ENCODE results near the gene CBX4.

The CBX4 gene

GRCh38 chr17:79819085-79819484 lies 20.2 kb downstream of the CBX4 start:
- H3K27ac ChIP-seq = no peak overlapping the region

GRCh38 chr17:79818026-79818758 lies 21.0 kb downstream of the CBX4 start:
- no peak overlapping the region for H3K27ac ChIP-seq
- TF ChIP-seq ZFX (IDR thresholded peaks at IDR 0.05; ENCODE audit: borderline replicate concordance) = no peak
- TF ChIP-seq CTCF (IDR thresholded peaks at IDR 0.05) = no peak

More at GRCh38 chr17:79819085-79819484, 20.2 kb downstream of the CBX4 start:
- TF ChIP-seq CTCF (IDR thresholded peaks at IDR 0.05) = no peak
- no peak for TF ChIP-seq ZFX (IDR thresholded peaks at IDR 0.05; ENCODE audit: borderline replicate concordance)

GRCh38 chr17:79815836-79816461 lies 23.3 kb downstream of the CBX4 start:
- no peak for TF ChIP-seq ZFX (IDR thresholded peaks at IDR 0.05; ENCODE audit: borderline replicate concordance)
- no peak for TF ChIP-seq CTCF (IDR thresholded peaks at IDR 0.05)
- no peak overlapping the region for H3K27ac ChIP-seq

GRCh38 chr17:79814974-79815835 lies 24.0 kb downstream of the CBX4 start:
- peak overlapping the region; percentile 98 for H3K27ac ChIP-seq

GRCh38 chr17:79814127-79814973 lies 24.9 kb downstream of the CBX4 start:
- TF ChIP-seq ZFX (IDR thresholded peaks at IDR 0.05; ENCODE audit: borderline replicate concordance) = no peak
- no peak for TF ChIP-seq CTCF (IDR thresholded peaks at IDR 0.05)
- H3K27ac ChIP-seq = peak overlapping the region; percentile 98

More at GRCh38 chr17:79814974-79815835, 24.0 kb downstream of the CBX4 start:
- TF ChIP-seq ZFX (IDR thresholded peaks at IDR 0.05; ENCODE audit: borderline replicate concordance) (no peak), CTCF (IDR thresholded peaks at IDR 0.05) (no peak)

GRCh38 chr17:79813297-79814126 lies 25.7 kb downstream of the CBX4 start:
- peak overlapping the region; percentile 98 for H3K27ac ChIP-seq
- TF ChIP-seq CTCF (IDR thresholded peaks at IDR 0.05) (no peak), ZFX (IDR thresholded peaks at IDR 0.05; ENCODE audit: borderline replicate concordance) (no peak)

All from 22Rv1 (cell line).